Body of pancreas (tissue), 4 donors: Measurements from ENCODE around the gene LYZL4. TPM values are rescaled to one million over a fixed set of nuclear protein-coding genes. Genes with fewer than 3 reads are reported as not detected.

Experiments used
- ATAC-seq: fragments of 150-250 bp; one replicate; pipeline ENCODE4 v1.9.1; 2016
- DNase-seq, 4 donors: peaks; one replicate each; pipeline ENCODE4 v3.0.0-alpha.2; 2019
- H3K27ac ChIP-seq, 4 donors: fragments of 200-600 bp; sonication (generic); 1 replicate in 3 of 4; 2 replicates in 1 of 4; pipeline versions ENCODE4 v1.5.1 to v1.6.1; 2016 to 2019; ENCODE audit warnings: mild to moderate bottlenecking in 1 of 4, mixed read lengths in 1 of 4, moderate library complexity in 1 of 4
- H3K27me3 ChIP-seq, 2 donors: fragments of 200-600 bp; sonication (generic); one replicate each; pipeline ENCODE4 v1.6.0; 2016; ENCODE audit warnings: mild to moderate bottlenecking in 1 of 2
- H3K36me3 ChIP-seq, 2 donors: fragments of 200-600 bp; sonication (generic); replicated peaks in 1 of 2; 2 replicates each; pipeline ENCODE4 v1.5.1; 2016; ENCODE audit warnings: low read depth in 2 of 2; ENCODE audit not compliant: insufficient read depth in 1 of 2
- H3K4me1 ChIP-seq: fragments of 200-600 bp; sonication (generic); one replicate; pipeline ENCODE4 v1.6.0; 2016
- H3K4me3 ChIP-seq, 2 donors: fragments of 200-600 bp; sonication (generic); 1 replicate in 1 of 2; 2 replicates in 1 of 2; pipeline ENCODE4 v1.5.1; 2016 to 2019
- H3K9me3 ChIP-seq, 3 donors: fragments of 200-600 bp; sonication (generic); 1 replicate in 2 of 3; 2 replicates in 1 of 3; pipeline ENCODE4 v1.5.1; 2016
- POLR2A ChIP-seq, 3 donors: fragments of 450-650 bp; IDR thresholded peaks; one replicate each; pipeline ENCODE4 v1.6.1; 2016; ENCODE audit warnings: antibody characterized with exemption in 3 of 3, mild to moderate bottlenecking in 2 of 3
- WGBS, 2 donors: methylation state at CpG; one replicate each; pipeline ENCODE4 v1.1.5; 2017; 5-methylcytosine and 5-hydroxymethylcytosine counted together
- intact Hi-C: fragments of 100-400 bp; cut with DNase I; formaldehyde crosslinking; loops from one replicate; pipeline ENCODE4 v1.15.1; 2023
- total RNA-seq, 2 donors: library from RNA; depleted of rRNA; stranded (reverse); fragments of >200 nt; gene quantifications; one replicate each; pipeline ENCODE4 v1.1.0, GENCODE V29; 2016
- TF ChIP-seq, protein P1 (sequence below), 7 experiments: fragments of 450-650 bp in 4 of 7; fragments of 200-600 bp in 3 of 7; sonication (generic) in 3 of 7; IDR thresholded peaks; one replicate each; pipeline ENCODE4 v1.5.1; 2016 to 2019; ENCODE audit warnings: antibody characterized with exemption in 7 of 7

LYZL4 gene
- total RNA-seq, 2 donors from 2014 or later: not detected

DNA sequence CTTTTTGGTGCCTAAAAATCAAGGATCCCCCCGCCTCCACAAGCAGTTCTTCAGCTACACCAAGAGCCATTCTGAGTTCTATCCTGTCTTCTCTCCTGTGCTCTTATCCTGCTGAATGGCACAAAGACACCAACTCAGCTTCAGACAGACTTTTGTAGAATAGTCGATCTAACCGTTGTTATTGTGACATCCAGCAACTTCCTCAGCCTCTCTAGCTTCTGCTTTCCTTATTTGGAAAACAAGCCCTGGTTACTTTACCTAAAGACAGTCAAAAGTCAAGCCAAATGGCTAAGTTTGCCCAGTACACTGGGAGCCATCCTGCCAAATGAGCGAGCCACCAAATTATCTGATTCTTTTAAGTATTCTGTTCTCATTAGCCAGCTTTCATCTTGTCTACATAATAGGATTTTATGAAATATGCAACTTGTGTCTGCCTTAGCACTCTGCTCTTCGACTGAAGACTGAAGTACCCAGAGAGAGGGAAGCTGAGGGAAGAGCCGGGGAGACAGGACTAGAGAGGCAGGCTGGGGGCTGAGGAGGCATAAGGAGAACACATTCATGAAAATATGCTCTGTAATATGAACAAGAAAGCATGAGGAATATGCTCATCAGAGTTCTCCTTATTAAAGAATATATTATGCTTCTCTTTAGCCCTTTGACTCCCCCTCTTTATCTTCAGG lies 35.1 kb downstream of the LYZL4 start:
- Histone ChIP-seq H3K4me1 (no peaks in the 10 kb centered on the region), H3K9me3 (no peaks in the 10 kb centered on the region), H3K36me3 (no peaks in the 10 kb centered on the region), H3K27ac (no peak overlapping the region), H3K27me3 (no peaks in the 10 kb centered on the region), H3K4me3 (no peak overlapping the region)
- DNase-seq (no peak), ATAC-seq (no peak)
- intact Hi-C loops: no loop called here
- TF ChIP-seq, protein P1, sequence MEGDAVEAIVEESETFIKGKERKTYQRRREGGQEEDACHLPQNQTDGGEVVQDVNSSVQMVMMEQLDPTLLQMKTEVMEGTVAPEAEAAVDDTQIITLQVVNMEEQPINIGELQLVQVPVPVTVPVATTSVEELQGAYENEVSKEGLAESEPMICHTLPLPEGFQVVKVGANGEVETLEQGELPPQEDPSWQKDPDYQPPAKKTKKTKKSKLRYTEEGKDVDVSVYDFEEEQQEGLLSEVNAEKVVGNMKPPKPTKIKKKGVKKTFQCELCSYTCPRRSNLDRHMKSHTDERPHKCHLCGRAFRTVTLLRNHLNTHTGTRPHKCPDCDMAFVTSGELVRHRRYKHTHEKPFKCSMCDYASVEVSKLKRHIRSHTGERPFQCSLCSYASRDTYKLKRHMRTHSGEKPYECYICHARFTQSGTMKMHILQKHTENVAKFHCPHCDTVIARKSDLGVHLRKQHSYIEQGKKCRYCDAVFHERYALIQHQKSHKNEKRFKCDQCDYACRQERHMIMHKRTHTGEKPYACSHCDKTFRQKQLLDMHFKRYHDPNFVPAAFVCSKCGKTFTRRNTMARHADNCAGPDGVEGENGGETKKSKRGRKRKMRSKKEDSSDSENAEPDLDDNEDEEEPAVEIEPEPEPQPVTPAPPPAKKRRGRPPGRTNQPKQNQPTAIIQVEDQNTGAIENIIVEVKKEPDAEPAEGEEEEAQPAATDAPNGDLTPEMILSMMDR (IDR thresholded peaks at IDR 0.05): no peak
- no peak for TF ChIP-seq POLR2A (IDR thresholded peaks at IDR 0.05)
- 50 to 55% methylated on average over 6 of the region's 6 CpGs for WGBS, 2 donors

DNA sequence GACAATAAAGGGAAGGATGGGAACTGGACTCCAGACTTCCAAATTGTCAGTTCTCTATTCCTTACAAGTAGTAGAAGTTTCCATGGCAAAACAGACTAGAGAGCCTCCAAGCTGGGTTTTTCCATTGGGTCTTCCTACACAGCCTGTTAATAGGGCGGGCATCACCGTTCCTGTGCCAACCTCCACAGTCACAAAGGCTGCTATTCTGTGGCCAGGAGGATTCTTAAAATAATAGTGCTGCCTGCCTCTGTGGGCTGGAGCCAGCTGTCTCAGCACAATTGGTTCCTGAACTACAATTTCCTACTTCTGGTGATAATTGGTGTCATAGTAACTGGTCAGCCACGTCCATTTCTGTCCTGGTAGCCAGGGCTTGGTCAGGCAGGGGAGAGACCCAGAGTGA lies 38.6 kb downstream of the LYZL4 start:
- 73 to 82% methylated on average over 3 of the region's 3 CpGs for WGBS, 2 donors
- DNase-seq (no peak), ATAC-seq (no peak)
- Histone ChIP-seq H3K27ac (no peak overlapping the region), H3K4me3 (no peak overlapping the region), H3K27me3 (no peaks in the 10 kb centered on the region), H3K4me1 (no peaks in the 10 kb centered on the region), H3K9me3 (no peaks in the 10 kb centered on the region), H3K36me3 (no peaks in the 10 kb centered on the region)
- intact Hi-C loops: no loop called here
- TF ChIP-seq, protein P1 (IDR thresholded peaks at IDR 0.05): no peak
- no peak for TF ChIP-seq POLR2A (IDR thresholded peaks at IDR 0.05)

DNA sequence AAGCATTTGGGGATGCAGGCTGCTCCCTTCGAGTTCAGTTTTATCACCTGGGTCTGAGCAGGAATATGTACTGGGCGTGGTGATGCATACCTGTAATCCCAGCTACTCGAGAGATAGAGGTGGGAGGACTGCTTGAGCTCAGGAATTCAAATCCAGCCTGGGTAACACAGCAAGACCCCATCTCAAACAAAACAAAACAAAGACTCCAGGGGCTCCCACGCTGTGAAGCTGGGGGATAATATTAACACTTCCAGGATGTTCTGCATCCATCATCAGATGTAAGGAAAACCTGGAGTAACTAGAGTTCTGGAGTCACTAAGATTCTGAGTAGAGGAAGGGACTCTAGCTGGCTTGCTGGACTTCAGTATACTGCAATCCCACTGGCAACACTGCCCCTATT lies 40.6 kb downstream of the LYZL4 start:
- ATAC-seq (no peak), DNase-seq (no peak)
- Histone ChIP-seq H3K36me3 (no peaks in the 10 kb centered on the region), H3K27me3 (no peaks in the 10 kb centered on the region), H3K4me3 (no peak overlapping the region), H3K4me1 (no peaks in the 10 kb centered on the region), H3K9me3 (peaks cover 0 to 4% (median 0%) of the 10 kb centered on the region in 3 donors), H3K27ac (no peak overlapping the region)
- no peak for TF ChIP-seq POLR2A (IDR thresholded peaks at IDR 0.05)
- TF ChIP-seq, protein P1 (IDR thresholded peaks at IDR 0.05): no peak
- WGBS, 2 donors: 32 to 42% methylated on average over 3 to 4 of the region's 4 CpGs
- intact Hi-C loops: no loop called here

DNA sequence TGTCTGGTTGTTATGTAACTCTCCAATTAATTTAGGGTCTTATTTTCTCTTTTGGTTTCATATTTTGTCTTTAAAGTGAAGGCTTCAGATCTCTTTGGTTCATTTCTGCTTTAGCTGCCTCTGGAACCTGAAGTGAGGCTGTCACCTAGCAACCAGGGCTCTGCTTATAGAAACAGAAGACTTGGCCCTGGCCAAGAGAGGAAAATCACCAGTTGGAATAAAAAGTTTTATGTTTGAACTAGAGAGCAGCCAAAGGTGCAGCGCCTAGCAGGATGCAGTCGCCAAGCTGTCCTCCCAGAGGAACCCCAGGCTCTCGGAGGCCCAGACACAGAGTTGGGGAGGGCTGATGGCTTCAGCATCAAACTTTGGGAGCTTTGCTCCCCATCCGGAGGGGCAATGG lies 41.1 kb downstream of the LYZL4 start:
- no peaks in the 10 kb centered on the region for H3K4me1 ChIP-seq
- no peaks in the 10 kb centered on the region for H3K27me3 ChIP-seq
- peaks cover 0 to 4% (median 0%) of the 10 kb centered on the region in 3 donors for H3K9me3 ChIP-seq
- H3K4me3 ChIP-seq: no peak overlapping the region
- ATAC-seq (no peak), DNase-seq (peak in 3 of 4 donors; percentile 14 to 36 (median 19))
- H3K27ac ChIP-seq: no peak overlapping the region
- TF ChIP-seq POLR2A (IDR thresholded peaks at IDR 0.05): no peak
- TF ChIP-seq, protein P1 (IDR thresholded peaks at IDR 0.05): no peak
- intact Hi-C loops: no loop called here
- WGBS, 2 donors: 16% methylated on average over 3 to 4 of the region's 4 CpGs
- no peaks in the 10 kb centered on the region for H3K36me3 ChIP-seq

DNA sequence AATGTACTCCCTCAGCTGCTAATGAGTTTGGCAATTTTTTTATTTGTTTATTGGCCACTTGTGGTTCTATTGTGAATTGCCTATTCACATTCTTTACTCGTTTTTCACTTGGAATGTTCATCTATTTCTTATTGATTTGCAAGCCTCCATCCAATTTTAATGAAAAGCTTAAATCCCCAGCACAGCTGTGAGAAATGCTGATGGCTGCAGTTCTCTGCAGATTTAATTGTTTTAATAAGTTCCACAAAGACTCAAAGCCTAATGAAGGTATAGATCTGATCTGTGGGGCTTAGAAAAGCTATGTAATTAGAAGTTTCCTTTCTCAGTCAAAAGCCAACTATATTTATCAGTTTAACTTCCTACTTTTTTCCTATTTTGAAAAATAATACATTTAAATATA lies 41.5 kb downstream of the LYZL4 start:
- Histone ChIP-seq H3K27ac (no peak overlapping the region), H3K36me3 (no peaks in the 10 kb centered on the region), H3K9me3 (peaks cover 0 to 4% (median 0%) of the 10 kb centered on the region in 3 donors), H3K27me3 (no peaks in the 10 kb centered on the region), H3K4me1 (no peaks in the 10 kb centered on the region), H3K4me3 (no peak overlapping the region)
- DNase-seq (no peak), ATAC-seq (no peak)
- intact Hi-C loops: no loop called here
- WGBS, 2 donors: 12 to 13% methylated on average over 1 of the region's 1 CpG
- TF ChIP-seq, protein P1 (IDR thresholded peaks at IDR 0.05): no peak
- no peak for TF ChIP-seq POLR2A (IDR thresholded peaks at IDR 0.05)
